Gastrocnemius medialis (tissue), 4 donors: Measurements from ENCODE around the gene FLNB. TPM values are rescaled to one million over a fixed set of nuclear protein-coding genes. Genes with fewer than 3 reads are reported as not detected.

Source experiments
- ATAC-seq, 2 donors: fragments of 150-250 bp; one replicate each; pipeline ENCODE4 v1.9.1; 2016
- DNase-seq, 2 donors: peaks; one replicate each; pipeline ENCODE4 v3.0.0-alpha.2; 2019
- H3K27ac ChIP-seq, 4 donors: fragments of 200-600 bp; sonication (generic); 1 replicate in 1 of 4; 2 replicates in 3 of 4; pipeline ENCODE4 v1.5.1; 2016 to 2018; ENCODE audit warnings: mild to moderate bottlenecking in 2 of 4, moderate library complexity in 1 of 4
- H3K27me3 ChIP-seq, 3 donors: fragments of 200-600 bp; sonication (generic) in 2 of 3; 1 replicate in 1 of 3; 2 replicates in 2 of 3; pipeline versions ENCODE4 v1.5.1 to v1.6.0; 2016 to 2019; ENCODE audit warnings: mild to moderate bottlenecking in 1 of 3, moderate library complexity in 1 of 3
- H3K36me3 ChIP-seq, 2 donors: fragments of 200-600 bp; sonication (generic) in 1 of 2; one replicate each; pipeline ENCODE4 v1.5.1; 2017 to 2018
- H3K4me1 ChIP-seq, 2 donors: fragments of 200-600 bp; sonication (generic) in 1 of 2; one replicate each; pipeline ENCODE4 v1.5.1; 2016 to 2017; ENCODE audit warnings: mild to moderate bottlenecking in 2 of 2
- H3K4me3 ChIP-seq, 4 donors: fragments of 200-600 bp; sonication (generic) in 3 of 4; 1 replicate in 1 of 4; 2 replicates in 3 of 4; pipeline ENCODE4 v1.5.1; 2016 to 2019; ENCODE audit warnings: mild to moderate bottlenecking in 2 of 4
- H3K9me3 ChIP-seq, 3 donors: fragments of 200-600 bp; sonication (generic) in 2 of 3; 1 replicate in 1 of 3; 2 replicates in 2 of 3; pipeline ENCODE4 v1.5.1; 2016 to 2019
- POLR2A ChIP-seq, 2 donors: fragments of 450-650 bp; IDR thresholded peaks; one replicate each; pipeline ENCODE4 v1.6.1; 2017; ENCODE audit warnings: antibody characterized with exemption in 2 of 2, mild to moderate bottlenecking in 2 of 2, moderate library complexity in 2 of 2
- in situ Hi-C, 4 donors: fragments of 200-750 bp; cut with MboI; loops; one replicate each; pipeline versions ENCODE4 v1.15.0 to v1.8.0; 2017; ENCODE audit warnings: low sequenced_read_pairs in 4 of 4
- intact Hi-C: fragments of 100-400 bp; cut with DNase I; formaldehyde crosslinking; loops from one replicate; pipeline ENCODE4 v1.15.1; 2023; ENCODE audit warnings: low total_unique reads
- total RNA-seq, 4 donors: library from RNA; depleted of rRNA; stranded (reverse); fragments of >200 nt; gene quantifications; one replicate each; pipeline versions ENCODE4 v1.1.0 to v1.2.3, GENCODE V29; 2016
- TF ChIP-seq, protein P1 (sequence below), 5 experiments: fragments of 450-650 bp in 3 of 5; fragments of 200-600 bp in 2 of 5; sonication (generic) in 2 of 5; IDR thresholded peaks in 4 of 5; conservative IDR thresholded peaks in 1 of 5; 1 replicate in 4 of 5; 2 replicates in 1 of 5; pipeline ENCODE4 v1.5.1; 2016 to 2019; ENCODE audit warnings: antibody characterized with exemption in 5 of 5, mild to moderate bottlenecking in 3 of 5, moderate library complexity in 3 of 5

FLNB gene
- total RNA-seq, 4 donors from 2014 or later, result 10.9 to 21.5 (median 12.0) TPM

DNA sequence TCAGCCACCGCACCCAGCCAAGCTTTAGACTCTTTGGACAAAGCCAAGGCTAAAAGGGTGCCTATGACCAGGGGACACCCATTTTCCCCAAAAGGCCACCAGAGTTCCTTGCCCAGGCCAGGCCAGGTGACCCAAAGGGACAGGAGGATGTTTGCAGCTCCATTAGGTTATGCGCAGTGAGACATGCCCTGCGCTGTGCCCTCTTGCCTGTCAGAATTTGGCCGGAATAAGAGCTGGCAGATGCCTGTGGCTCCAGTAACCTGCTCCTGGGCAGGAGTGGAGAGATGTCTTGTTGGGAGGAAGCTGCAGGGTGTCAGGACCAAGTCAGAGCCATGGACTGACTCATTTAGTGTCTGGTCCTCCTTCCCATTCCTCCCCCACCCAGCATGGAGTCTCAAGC lies 182.1 kb downstream of the FLNB start:
- Histone ChIP-seq H3K27me3 (no peaks in the 10 kb centered on the region), H3K4me1 (peaks cover 2 to 12% of the 10 kb centered on the region in 2 donors), H3K36me3 (no peaks in the 10 kb centered on the region), H3K4me3 (no peak overlapping the region), H3K27ac (peak overlapping the region in 3 of 4 donors; percentile 38 to 62 (median 60)), H3K9me3 (no peaks in the 10 kb centered on the region)
- in situ Hi-C loops, result loop anchor here in 1 of 4 donors (25.0 kb wide), 1 partner anchor 347 kb away; the partner anchor contains the start of gene ACOX2
- DNase-seq (no peak), ATAC-seq (no peak)
- intact Hi-C loops, result no loop called here
- TF ChIP-seq POLR2A (IDR thresholded peaks at IDR 0.05), result no peak
- TF ChIP-seq, protein P1, sequence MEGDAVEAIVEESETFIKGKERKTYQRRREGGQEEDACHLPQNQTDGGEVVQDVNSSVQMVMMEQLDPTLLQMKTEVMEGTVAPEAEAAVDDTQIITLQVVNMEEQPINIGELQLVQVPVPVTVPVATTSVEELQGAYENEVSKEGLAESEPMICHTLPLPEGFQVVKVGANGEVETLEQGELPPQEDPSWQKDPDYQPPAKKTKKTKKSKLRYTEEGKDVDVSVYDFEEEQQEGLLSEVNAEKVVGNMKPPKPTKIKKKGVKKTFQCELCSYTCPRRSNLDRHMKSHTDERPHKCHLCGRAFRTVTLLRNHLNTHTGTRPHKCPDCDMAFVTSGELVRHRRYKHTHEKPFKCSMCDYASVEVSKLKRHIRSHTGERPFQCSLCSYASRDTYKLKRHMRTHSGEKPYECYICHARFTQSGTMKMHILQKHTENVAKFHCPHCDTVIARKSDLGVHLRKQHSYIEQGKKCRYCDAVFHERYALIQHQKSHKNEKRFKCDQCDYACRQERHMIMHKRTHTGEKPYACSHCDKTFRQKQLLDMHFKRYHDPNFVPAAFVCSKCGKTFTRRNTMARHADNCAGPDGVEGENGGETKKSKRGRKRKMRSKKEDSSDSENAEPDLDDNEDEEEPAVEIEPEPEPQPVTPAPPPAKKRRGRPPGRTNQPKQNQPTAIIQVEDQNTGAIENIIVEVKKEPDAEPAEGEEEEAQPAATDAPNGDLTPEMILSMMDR (IDR thresholded peaks at IDR 0.05 in 4 of 5, conservative IDR thresholded peaks at IDR 0.05 in 1 of 5), result no peak

DNA sequence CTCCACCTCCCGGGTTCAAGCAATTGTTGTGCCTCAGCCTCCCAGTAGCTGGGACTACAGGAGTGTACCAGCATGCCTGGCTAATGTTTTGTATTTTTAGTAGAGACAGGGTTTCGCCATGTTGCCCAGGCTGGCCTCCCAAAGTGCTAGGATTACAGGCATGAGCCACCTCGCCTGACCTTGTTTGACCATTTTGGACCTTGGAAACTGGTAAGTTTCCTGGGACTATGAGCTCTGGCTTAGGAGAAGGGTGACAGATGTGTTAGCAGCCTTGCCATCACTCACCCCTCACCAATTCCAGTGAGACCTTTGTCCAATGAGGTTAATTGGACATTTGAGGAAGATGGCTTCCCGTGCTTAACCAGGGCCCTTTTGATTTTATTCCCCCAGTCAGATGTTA lies 182.7 kb downstream of the FLNB start:
- no peaks in the 10 kb centered on the region for H3K9me3 ChIP-seq
- intact Hi-C loops, result no loop called here

DNA sequence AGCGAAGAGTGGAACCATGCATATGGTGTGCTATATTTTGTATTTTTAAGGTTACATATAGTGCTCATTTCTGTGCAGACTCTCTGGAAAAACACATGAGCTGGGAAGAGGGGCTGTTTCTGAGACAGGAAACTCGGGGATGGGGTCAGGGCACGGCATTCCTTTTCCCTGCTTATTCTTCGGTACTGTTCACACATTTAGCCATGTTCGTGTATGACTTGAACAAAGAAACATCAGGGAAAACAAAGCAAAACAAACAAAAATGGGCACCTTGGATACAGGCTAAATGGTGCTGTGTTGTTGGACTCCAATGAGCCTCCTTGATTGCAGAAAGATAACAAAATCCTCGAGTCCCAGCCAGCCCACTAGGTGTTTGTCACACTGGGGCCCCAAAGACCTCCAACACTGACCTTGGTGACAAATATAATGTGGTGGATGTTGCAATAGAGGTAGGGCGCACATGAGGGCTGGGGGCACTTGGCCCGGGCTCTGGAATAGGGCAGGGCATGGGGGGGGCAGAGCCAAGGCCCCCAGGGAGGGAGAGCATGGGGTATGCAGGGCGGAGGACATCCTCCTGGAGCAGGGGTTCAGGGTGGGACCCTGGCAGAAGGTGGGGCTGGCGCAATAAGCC lies 183.3 kb downstream of the FLNB start:
- Histone ChIP-seq H3K27ac (no peak overlapping the region), H3K4me3 (no peak overlapping the region), H3K4me1 (peaks cover 2 to 12% of the 10 kb centered on the region in 2 donors), H3K36me3 (no peaks in the 10 kb centered on the region), H3K27me3 (no peaks in the 10 kb centered on the region), H3K9me3 (no peaks in the 10 kb centered on the region)
- DNase-seq (no peak), ATAC-seq (no peak)
- TF ChIP-seq, protein P1 (IDR thresholded peaks at IDR 0.05 in 4 of 5, conservative IDR thresholded peaks at IDR 0.05 in 1 of 5), result no peak
- no peak for TF ChIP-seq POLR2A (IDR thresholded peaks at IDR 0.05)
- in situ Hi-C loops (loop anchor here in 1 of 4 donors (25.0 kb wide), 1 partner anchor 346 kb away; the partner anchor contains the start of gene ACOX2), intact Hi-C loops (no loop called here)

More for the DNA sequence above, 182.7 kb downstream of the FLNB start:
- H3K27ac ChIP-seq, result no peak overlapping the region
- TF ChIP-seq, protein P1 (IDR thresholded peaks at IDR 0.05 in 4 of 5, conservative IDR thresholded peaks at IDR 0.05 in 1 of 5), result no peak
- no peak for TF ChIP-seq POLR2A (IDR thresholded peaks at IDR 0.05)
- in situ Hi-C loops, result loop anchor here in 1 of 4 donors (25.0 kb wide), 1 partner anchor 346 kb away; the partner anchor contains the start of gene ACOX2
- H3K27me3 ChIP-seq, result no peaks in the 10 kb centered on the region
- no peak for DNase-seq
- ATAC-seq, result peak in 1 of 2 donors; percentile 13
- no peak overlapping the region for H3K4me3 ChIP-seq
- peaks cover 2 to 12% of the 10 kb centered on the region in 2 donors for H3K4me1 ChIP-seq
- no peaks in the 10 kb centered on the region for H3K36me3 ChIP-seq

DNA sequence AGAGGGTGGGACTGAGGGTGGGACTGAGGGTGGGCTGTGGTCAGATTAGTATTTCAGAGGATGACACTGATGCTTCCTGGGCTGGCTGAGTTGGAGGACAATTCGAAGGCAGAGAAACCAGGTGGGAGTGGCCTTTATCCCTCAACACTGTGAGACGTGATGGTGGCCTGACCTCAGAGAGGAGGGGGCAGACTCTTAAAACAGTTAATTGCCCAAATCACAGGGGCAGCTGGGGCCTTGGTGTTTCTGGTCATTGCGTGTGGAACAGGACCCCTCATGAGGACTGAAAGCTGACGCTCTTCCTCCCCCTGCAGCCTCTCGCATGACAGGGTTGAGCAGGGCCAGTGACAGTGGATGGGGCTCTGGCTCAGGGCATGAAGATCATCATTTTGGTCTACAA lies 183.8 kb downstream of the FLNB start:
- intact Hi-C loops (no loop called here), in situ Hi-C loops (loop anchor here in 1 of 4 donors (25.0 kb wide), 1 partner anchor 345 kb away; the partner anchor contains the start of gene ACOX2)
- no peak overlapping the region for H3K27ac ChIP-seq
- H3K4me3 ChIP-seq, result no peak overlapping the region
- H3K9me3 ChIP-seq, result no peaks in the 10 kb centered on the region
- no peaks in the 10 kb centered on the region for H3K36me3 ChIP-seq
- ATAC-seq (no peak), DNase-seq (no peak)
- peaks cover 2 to 12% of the 10 kb centered on the region in 2 donors for H3K4me1 ChIP-seq
- no peak for TF ChIP-seq POLR2A (IDR thresholded peaks at IDR 0.05)
- TF ChIP-seq, protein P1 (IDR thresholded peaks at IDR 0.05 in 4 of 5, conservative IDR thresholded peaks at IDR 0.05 in 1 of 5), result no peak
- no peaks in the 10 kb centered on the region for H3K27me3 ChIP-seq
